Loucy (cell line): Measurements from ENCODE around the gene PARD3B.

Experiments
- CTCF ChIP-seq: fragments of 200-600 bp; sonication (generic); conservative IDR thresholded peaks from 2 replicates; pipeline ENCODE4 v1.5.1; 2014; ENCODE audit warnings: mild to moderate bottlenecking, antibody characterized with exemption, low read length
- EZH2phosphoT487 ChIP-seq: fragments of 200-600 bp; IDR thresholded peaks from 2 replicates; pipeline ENCODE4 v1.6.1; 2018; ENCODE audit warnings: antibody characterized with exemption, mild to moderate bottlenecking, moderate library complexity, borderline replicate concordance

GRCh38 chr2:204923957-204924356 is 378.7 kb downstream of the PARD3B start:
- TF ChIP-seq CTCF (no peak), EZH2phosphoT487 (no peak)
